ENCODE measurements around the gene MAGI2. TPM values are rescaled to one million over a fixed set of nuclear protein-coding genes. Genes with fewer than 3 reads are reported as not detected.

Gene MAGI2
- total RNA-seq, 1 experiment from 2014 or later, result 0.22 TPM

DNA sequence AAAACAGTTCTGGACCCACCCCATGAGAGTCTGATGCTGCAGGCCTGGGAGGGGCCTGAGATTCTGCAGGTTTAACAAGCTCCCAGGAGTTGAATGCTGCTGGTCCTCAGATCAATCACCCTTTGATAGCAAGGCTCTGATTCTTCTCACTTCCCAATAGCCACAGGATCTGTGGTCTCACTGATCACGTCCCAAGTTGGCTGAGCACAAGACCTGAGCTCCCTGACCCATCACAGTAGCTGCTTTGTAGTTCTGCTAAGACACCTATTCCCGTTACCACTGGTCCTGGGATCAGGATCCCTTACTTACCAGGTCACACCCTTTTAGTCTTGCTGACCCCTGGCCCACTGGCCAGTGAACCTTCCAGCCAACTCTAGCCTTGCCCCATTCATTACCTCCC lies 1282.1 kb downstream of the MAGI2 start:
- no peak for ATAC-seq
- RAD21 ChIA-PET (ENCODE audit: low non-redundant PET in 1 of 2, low total read pairs in 2 of 2, uncharacterized antibody in 2 of 2, unreplicated experiment in 2 of 2), result no interaction called here
- no TSS peak for BruUV-seq (replicated peaks)

More for the DNA sequence above, 1282.1 kb downstream of the MAGI2 start:
- Histone ChIP-seq H3K79me2 (ENCODE audit: insufficient read depth, low read length) (no peaks in the 10 kb centered on the region), H3K4me1 (ENCODE audit: control insufficient read depth in 1 of 2, insufficient read depth in 2 of 2, low read length in 2 of 2) (no peaks in the 10 kb centered on the region), H3K4me3 (replicated peaks in 1 of 2; ENCODE audit: low read depth in 1 of 2, low read length in 2 of 2) (no peak overlapping the region), H3K9ac (ENCODE audit: low read length) (no peak overlapping the region), H3K27me3 (ENCODE audit: insufficient read depth, low read length) (peaks cover 76% of the 10 kb centered on the region), H2AFZ (ENCODE audit: low read depth, low read length, poor library complexity, severe bottlenecking) (no peak overlapping the region), H3K36me3 (ENCODE audit: control insufficient read depth in 1 of 2, insufficient read depth in 2 of 2, low read length in 2 of 2) (no peaks in the 10 kb centered on the region), H3K9me3 (ENCODE audit: control insufficient read depth in 1 of 2, insufficient read depth in 1 of 2, low read depth in 1 of 2, low read length in 2 of 2) (no peaks in the 10 kb centered on the region), H3K9me2 (ENCODE audit: insufficient read depth) (no peaks in the 10 kb centered on the region), H3K27ac (ENCODE audit: low read depth, low read length) (no peak overlapping the region), H3K4me2 (ENCODE audit: low read length) (no peak overlapping the region), H4K20me1 (ENCODE audit: insufficient read depth) (no peaks in the 10 kb centered on the region)
- no peak for TF ChIP-seq YY1 (IDR thresholded peaks at IDR 0.05; ENCODE audit: extremely low read depth, insufficient replicate concordance, low read depth, low read length)
- TF ChIP-seq ZFX (IDR thresholded peaks at IDR 0.05), result no peak
- no peak for TF ChIP-seq TCF7L2 (IDR thresholded peaks at IDR 0.05; ENCODE audit: borderline replicate concordance, extremely low read depth, insufficient read depth, insufficient read length)
- TF ChIP-seq, protein P1, sequence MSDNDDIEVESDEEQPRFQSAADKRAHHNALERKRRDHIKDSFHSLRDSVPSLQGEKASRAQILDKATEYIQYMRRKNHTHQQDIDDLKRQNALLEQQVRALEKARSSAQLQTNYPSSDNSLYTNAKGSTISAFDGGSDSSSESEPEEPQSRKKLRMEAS (IDR thresholded peaks at IDR 0.05), result no peak
- no peak for TF ChIP-seq EZH2phosphoT487 (IDR thresholded peaks at IDR 0.05; ENCODE audit: borderline replicate concordance)
- TF ChIP-seq SRF (IDR thresholded peaks at IDR 0.05; ENCODE audit: low read depth), result no peak
- TF ChIP-seq, protein P2, sequence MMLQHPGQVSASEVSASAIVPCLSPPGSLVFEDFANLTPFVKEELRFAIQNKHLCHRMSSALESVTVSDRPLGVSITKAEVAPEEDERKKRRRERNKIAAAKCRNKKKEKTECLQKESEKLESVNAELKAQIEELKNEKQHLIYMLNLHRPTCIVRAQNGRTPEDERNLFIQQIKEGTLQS (IDR thresholded peaks at IDR 0.05), result no peak
- TF ChIP-seq ZNF274 (IDR thresholded peaks at IDR 0.05; ENCODE audit: low read depth, low read length), result no peak
- TF ChIP-seq CTCF (IDR thresholded peaks at IDR 0.05 in 2 of 3, conservative IDR thresholded peaks at IDR 0.05 in 1 of 3; ENCODE audit: borderline replicate concordance in 1 of 3, insufficient read depth in 1 of 3, low read depth in 2 of 3, low read length in 2 of 3), result no peak
- no peak for TF ChIP-seq POLR2AphosphoS5 (IDR thresholded peaks at IDR 0.05; ENCODE audit: low read depth, low read length)
- no peak for TF ChIP-seq SIN3A (IDR thresholded peaks at IDR 0.05; ENCODE audit: low read depth)
- TF ChIP-seq FOSL1 (IDR thresholded peaks at IDR 0.05; ENCODE audit: low read depth), result no peak
- no peak for TF ChIP-seq RAD21 (IDR thresholded peaks at IDR 0.05; ENCODE audit: low read depth)
- no peak for TF ChIP-seq EZH2 (IDR thresholded peaks at IDR 0.05)
- no peak for TF ChIP-seq ZBTB33 (IDR thresholded peaks at IDR 0.05; ENCODE audit: extremely low read depth, insufficient replicate concordance, low read length)
- no peak for DNase-seq (ENCODE audit: low read depth, low spot score)
- intact Hi-C loops (cut with micrococcal nuclease), result no loop called here
- POLR2A ChIA-PET, result no interaction called here
- CTCF ChIA-PET, result no interaction called here
